Body of pancreas (tissue), 4 donors: ENCODE results near the gene PRUNE2. TPM values are rescaled to one million over a fixed set of nuclear protein-coding genes. Genes with fewer than 3 reads are reported as not detected.

Source experiments
- ATAC-seq: fragments of 150-250 bp; one replicate; pipeline ENCODE4 v1.9.1; 2016
- DNase-seq, 4 donors: peaks; one replicate each; pipeline ENCODE4 v3.0.0-alpha.2; 2019
- H3K27ac ChIP-seq, 4 donors: fragments of 200-600 bp; sonication (generic); 1 replicate in 3 of 4; 2 replicates in 1 of 4; pipeline versions ENCODE4 v1.5.1 to v1.6.1; 2016 to 2019; ENCODE audit warnings: mild to moderate bottlenecking in 1 of 4, mixed read lengths in 1 of 4, moderate library complexity in 1 of 4
- H3K27me3 ChIP-seq, 2 donors: fragments of 200-600 bp; sonication (generic); one replicate each; pipeline ENCODE4 v1.6.0; 2016; ENCODE audit warnings: mild to moderate bottlenecking in 1 of 2
- H3K36me3 ChIP-seq, 2 donors: fragments of 200-600 bp; sonication (generic); replicated peaks in 1 of 2; 2 replicates each; pipeline ENCODE4 v1.5.1; 2016; ENCODE audit warnings: low read depth in 2 of 2; ENCODE audit not compliant: insufficient read depth in 1 of 2
- H3K4me1 ChIP-seq: fragments of 200-600 bp; sonication (generic); one replicate; pipeline ENCODE4 v1.6.0; 2016
- H3K4me3 ChIP-seq, 2 donors: fragments of 200-600 bp; sonication (generic); 1 replicate in 1 of 2; 2 replicates in 1 of 2; pipeline ENCODE4 v1.5.1; 2016 to 2019
- H3K9me3 ChIP-seq, 3 donors: fragments of 200-600 bp; sonication (generic); 1 replicate in 2 of 3; 2 replicates in 1 of 3; pipeline ENCODE4 v1.5.1; 2016
- CTCF ChIP-seq, 7 experiments: fragments of 450-650 bp in 4 of 7; fragments of 200-600 bp in 3 of 7; sonication (generic) in 3 of 7; IDR thresholded peaks; one replicate each; pipeline ENCODE4 v1.5.1; 2016 to 2019; ENCODE audit warnings: antibody characterized with exemption in 7 of 7
- POLR2A ChIP-seq, 3 donors: fragments of 450-650 bp; IDR thresholded peaks; one replicate each; pipeline ENCODE4 v1.6.1; 2016; ENCODE audit warnings: antibody characterized with exemption in 3 of 3, mild to moderate bottlenecking in 2 of 3
- WGBS, 2 donors: methylation state at CpG; one replicate each; pipeline ENCODE4 v1.1.5; 2017; 5-methylcytosine and 5-hydroxymethylcytosine counted together
- intact Hi-C: fragments of 100-400 bp; cut with DNase I; formaldehyde crosslinking; loops from one replicate; pipeline ENCODE4 v1.15.1; 2023
- total RNA-seq, 2 donors: library from RNA; depleted of rRNA; stranded (reverse); fragments of >200 nt; gene quantifications; one replicate each; pipeline ENCODE4 v1.1.0, GENCODE V29; 2016

PRUNE2 gene
- total RNA-seq, 2 donors from 2014 or later, result 3.9 to 15.2 TPM

DNA sequence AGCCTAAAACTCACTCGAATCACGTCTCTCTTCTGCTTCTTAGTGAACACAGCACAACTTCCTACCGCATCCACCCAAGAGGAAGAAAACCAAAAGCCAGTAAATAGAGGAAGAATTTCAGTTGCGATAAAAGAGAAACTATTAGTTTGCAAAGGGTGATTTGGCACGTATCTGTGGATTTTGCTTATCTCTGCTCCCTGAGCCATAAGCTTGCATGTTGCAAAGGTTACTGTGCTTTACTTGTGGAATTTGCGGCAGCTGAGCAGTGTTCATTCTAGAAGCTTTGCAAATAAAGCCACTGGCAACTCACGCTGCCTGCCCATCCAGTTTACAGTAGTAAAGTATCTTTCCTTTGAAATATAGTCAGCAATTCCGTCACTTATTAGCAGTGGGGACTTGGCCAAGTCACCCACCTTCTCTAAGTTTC, 290.7 kb downstream of the PRUNE2 start:
- Histone ChIP-seq H3K36me3 (no peaks in the 10 kb centered on the region), H3K27ac (peak overlapping the region in 2 of 4 donors; percentile 36 to 59), H3K4me3 (no peak overlapping the region), H3K4me1 (peaks cover 27% of the 10 kb centered on the region), H3K27me3 (no peaks in the 10 kb centered on the region), H3K9me3 (no peaks in the 10 kb centered on the region)
- WGBS, 2 donors, result 4 to 10% methylated on average over 8 of the region's 8 CpGs
- ATAC-seq (peak; percentile 81), DNase-seq (peak; percentile 20 to 71 (median 52))
- TF ChIP-seq POLR2A (IDR thresholded peaks at IDR 0.05) (no peak), CTCF (IDR thresholded peaks at IDR 0.05) (no peak)
- intact Hi-C loops, result no loop called here

GRCh38 chr9:76613974-76614373, 291.9 kb downstream of the PRUNE2 start:
- Histone ChIP-seq H3K27ac (no peak overlapping the region), H3K4me3 (no peak overlapping the region), H3K27me3 (no peaks in the 10 kb centered on the region), H3K36me3 (no peaks in the 10 kb centered on the region), H3K9me3 (no peaks in the 10 kb centered on the region), H3K4me1 (peaks cover 30% of the 10 kb centered on the region)
- no peak for TF ChIP-seq POLR2A (IDR thresholded peaks at IDR 0.05)
- no peak for TF ChIP-seq CTCF (IDR thresholded peaks at IDR 0.05)
- DNase-seq (no peak), ATAC-seq (no peak)
- 70 to 91% methylated on average over 4 of the region's 4 CpGs for WGBS, 2 donors
- intact Hi-C loops, result no loop called here

DNA sequence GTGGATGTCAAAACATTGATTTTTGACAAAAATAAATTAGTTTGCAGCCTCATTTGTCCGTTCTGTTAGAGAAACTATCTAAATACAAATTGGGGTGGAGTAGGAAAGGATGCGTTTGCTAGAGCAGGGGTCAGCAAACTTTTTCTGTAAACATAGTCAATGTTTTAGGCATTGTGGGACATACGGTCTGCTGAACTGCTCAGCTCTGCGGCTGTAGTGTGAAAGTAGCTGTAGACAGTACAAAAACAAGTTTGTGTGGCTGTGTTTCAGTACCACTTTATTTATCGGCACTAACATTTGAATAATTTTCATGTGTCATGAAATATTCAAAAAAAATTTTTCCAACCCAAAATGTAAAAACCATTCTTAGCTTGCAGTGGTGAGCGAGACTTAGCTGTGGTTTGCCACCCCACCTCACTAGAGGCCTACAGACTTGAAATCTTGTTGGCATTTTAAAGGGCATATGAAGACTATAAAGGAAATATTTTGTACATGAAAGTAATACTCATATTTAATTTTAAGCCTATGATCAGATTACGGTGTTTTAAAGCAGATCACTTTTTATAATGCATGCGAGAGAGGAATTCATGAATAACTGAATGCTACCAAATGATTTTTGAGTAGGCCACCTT, 292.6 kb downstream of the PRUNE2 start:
- H3K36me3 ChIP-seq, result no peaks in the 10 kb centered on the region
- intact Hi-C loops, result no loop called here
- DNase-seq, result no peak
- TF ChIP-seq POLR2A (IDR thresholded peaks at IDR 0.05) (no peak), CTCF (IDR thresholded peaks at IDR 0.05) (no peak)
- no peak for ATAC-seq
- no peak overlapping the region for H3K27ac ChIP-seq
- H3K9me3 ChIP-seq, result no peaks in the 10 kb centered on the region
- no peaks in the 10 kb centered on the region for H3K27me3 ChIP-seq
- H3K4me3 ChIP-seq, result no peak overlapping the region
- WGBS, 2 donors, result 87 to 93% methylated on average over 8 of the region's 8 CpGs
- peaks cover 30% of the 10 kb centered on the region for H3K4me1 ChIP-seq

GRCh38 chr9:76610011-76610352, 295.9 kb downstream of the PRUNE2 start:
- no peak for TF ChIP-seq POLR2A (IDR thresholded peaks at IDR 0.05)
- TF ChIP-seq CTCF (IDR thresholded peaks at IDR 0.05), result no peak
- Histone ChIP-seq H3K9me3 (no peaks in the 10 kb centered on the region), H3K27ac (no peak overlapping the region), H3K4me3 (no peak overlapping the region), H3K27me3 (no peaks in the 10 kb centered on the region), H3K36me3 (no peaks in the 10 kb centered on the region), H3K4me1 (peaks cover 12% of the 10 kb centered on the region)
- intact Hi-C loops, result no loop called here
- ATAC-seq (peak; percentile 90), DNase-seq (peak; percentile 54 to 81 (median 68))
- 39 to 63% methylated on average over 5 of the region's 5 CpGs for WGBS, 2 donors
